CD14-positive monocyte (primary cell): ENCODE measurements around the gene ARIH2. TPM values are rescaled to one million over a fixed set of nuclear protein-coding genes. Genes with fewer than 3 reads are reported as not detected.

Source experiments
- DNase-seq, 3 donors: peaks; one replicate each; pipeline ENCODE4 v3.0.0-alpha.2; 2011 to 2022
- H2AFZ ChIP-seq: 2 replicates; pipeline ENCODE4 v1.6.0; 2012; ENCODE audit warnings: mild to moderate bottlenecking, low read depth, low read length, inconsistent platforms; ENCODE audit not compliant: insufficient read depth, poor library complexity, severe bottlenecking
- H3K27ac ChIP-seq, 2 donors: 1 replicate in 1 of 2; 2 replicates in 1 of 2; pipeline ENCODE4 v1.5.1; 2012 to 2013; ENCODE audit warnings: low read length in 2 of 2, control low read depth in 1 of 2, inconsistent platforms in 1 of 2, low read depth in 1 of 2, mild to moderate bottlenecking in 1 of 2
- H3K27me3 ChIP-seq, 2 donors: one replicate each; pipeline versions ENCODE4 v1.6.0 to v1.6.1; 2011 to 2013; ENCODE audit warnings: low read length in 2 of 2; ENCODE audit not compliant: control insufficient read depth in 2 of 2, insufficient read depth in 2 of 2
- H3K36me3 ChIP-seq, 2 donors: replicated peaks in 1 of 2; 1 replicate in 1 of 2; 2 replicates in 1 of 2; pipeline versions ENCODE4 v1.5.1 to v1.6.1; 2012 to 2013; ENCODE audit warnings: low read length in 2 of 2, control low read depth in 1 of 2, inconsistent platforms in 1 of 2, mild to moderate bottlenecking in 1 of 2; ENCODE audit not compliant: insufficient read depth in 2 of 2, control insufficient read depth in 1 of 2
- H3K4me1 ChIP-seq, 2 donors: 1 replicate in 1 of 2; 2 replicates in 1 of 2; pipeline versions ENCODE4 v1.5.1 to v1.6.1; 2012 to 2013; ENCODE audit warnings: low read length in 2 of 2, control low read depth in 1 of 2, inconsistent platforms in 1 of 2, mild to moderate bottlenecking in 1 of 2, moderate library complexity in 1 of 2; ENCODE audit not compliant: insufficient read depth in 2 of 2, control insufficient read depth in 1 of 2
- H3K4me2 ChIP-seq: replicated peaks from 2 replicates; pipeline ENCODE3; 2012; ENCODE audit warnings: low read length, moderate library complexity, mild to moderate bottlenecking; ENCODE audit not compliant: poor library complexity, severe bottlenecking; ENCODE audit errors: extremely low read depth
- H3K4me3 ChIP-seq, 3 experiments: fragments of 200-600 bp in 1 of 3; sonication (generic) in 1 of 3; replicated peaks in 1 of 3; 1 replicate in 2 of 3; 2 replicates in 1 of 3; pipeline ENCODE4 v1.5.1; 2011 to 2013; ENCODE audit warnings: low read length in 3 of 3, mild to moderate bottlenecking in 3 of 3, control low read depth in 2 of 3, low read depth in 2 of 3, inconsistent platforms in 1 of 3, moderate library complexity in 1 of 3
- H3K79me2 ChIP-seq: 2 replicates; pipeline ENCODE4 v1.6.0; 2012; ENCODE audit warnings: mild to moderate bottlenecking, control low read depth, inconsistent platforms, low read length, moderate library complexity; ENCODE audit not compliant: insufficient read depth
- H3K9ac ChIP-seq: 2 replicates; pipeline ENCODE4 v1.6.0; 2017; ENCODE audit warnings: low read length, mild to moderate bottlenecking; ENCODE audit not compliant: insufficient read depth, poor library complexity, severe bottlenecking
- H3K9me3 ChIP-seq, 2 donors: replicated peaks in 1 of 2; 1 replicate in 1 of 2; 2 replicates in 1 of 2; pipeline versions ENCODE4 v1.5.1 to v1.6.1; 2012 to 2013; ENCODE audit warnings: low read length in 2 of 2, control low read depth in 1 of 2; ENCODE audit not compliant: control insufficient read depth in 1 of 2, insufficient read depth in 1 of 2
- H4K20me1 ChIP-seq: 2 replicates; pipeline ENCODE4 v1.6.0; 2012; ENCODE audit warnings: mild to moderate bottlenecking, low read length, control low read depth, moderate library complexity; ENCODE audit not compliant: insufficient read depth
- H3K27ac Mint-ChIP-seq, 7 donors: one replicate each; pipeline ENCODE4 v1.8.0; 2020; ENCODE audit warnings: mild to moderate bottlenecking in 7 of 7, mixed read lengths in 7 of 7, moderate library complexity in 6 of 7, inconsistent platforms in 2 of 7
- H3K27me3 Mint-ChIP-seq, 3 donors: one replicate each; pipeline ENCODE4 v1.8.0; 2021 to 2022; ENCODE audit warnings: low read depth in 3 of 3, mild to moderate bottlenecking in 3 of 3, mixed read lengths in 3 of 3, moderate library complexity in 3 of 3, inconsistent platforms in 1 of 3
- H3K36me3 Mint-ChIP-seq, 2 donors: one replicate each; pipeline ENCODE4 v1.8.0; 2020; ENCODE audit warnings: mixed read lengths in 2 of 2, inconsistent platforms in 1 of 2, mild to moderate bottlenecking in 1 of 2
- H3K4me1 Mint-ChIP-seq: one replicate; pipeline ENCODE4 v1.8.0; 2020; ENCODE audit warnings: mild to moderate bottlenecking, mixed read lengths
- H3K4me3 Mint-ChIP-seq, 2 donors: one replicate each; pipeline ENCODE4 v1.8.0; 2020; ENCODE audit warnings: mild to moderate bottlenecking in 2 of 2, mixed read lengths in 2 of 2, moderate library complexity in 1 of 2
- H3K9me3 Mint-ChIP-seq, 7 donors: one replicate each; pipeline ENCODE4 v1.8.0; 2020 to 2022; ENCODE audit warnings: mixed read lengths in 7 of 7, mild to moderate bottlenecking in 6 of 7, moderate library complexity in 6 of 7, inconsistent platforms in 2 of 7
- CTCF ChIP-seq: fragments of 200-600 bp; IDR thresholded peaks from one replicate; pipeline ENCODE4 v1.8.0; 2022; ENCODE audit warnings: antibody characterized with exemption, mild to moderate bottlenecking
- WGBS: methylation state at CpG from one replicate; pipeline ENCODE4 v1.1.5; 2013; ENCODE audit warnings: missing lambda C conversion rate; ENCODE audit not compliant: insufficient coverage; 5-methylcytosine and 5-hydroxymethylcytosine counted together
- intact Hi-C, 2 donors: fragments of 100-400 bp; cut with micrococcal nuclease; formaldehyde crosslinking; loops; one replicate each; pipeline versions ENCODE4 v1.15.0 to v1.15.1; 2023
- polyA plus RNA-seq, 3 donors: library from polyadenylated mRNA; depleted of rRNA in 1 of 3; unstranded in 2 of 3; stranded (reverse) in 1 of 3; fragments of 300-500 nt in 2 of 3; fragments of >200 nt in 1 of 3; fragmentation: Illumina TruSeq in 2 of 3; gene quantifications; 1 replicate in 2 of 3; 2 replicates in 1 of 3; pipeline ENCODE4 v1.2.3, GENCODE V29; 2012 to 2021

The ARIH2 gene
- polyA plus RNA-seq, 3 donors: 68.2 to 94.8 (median 72.2) TPM

DNA sequence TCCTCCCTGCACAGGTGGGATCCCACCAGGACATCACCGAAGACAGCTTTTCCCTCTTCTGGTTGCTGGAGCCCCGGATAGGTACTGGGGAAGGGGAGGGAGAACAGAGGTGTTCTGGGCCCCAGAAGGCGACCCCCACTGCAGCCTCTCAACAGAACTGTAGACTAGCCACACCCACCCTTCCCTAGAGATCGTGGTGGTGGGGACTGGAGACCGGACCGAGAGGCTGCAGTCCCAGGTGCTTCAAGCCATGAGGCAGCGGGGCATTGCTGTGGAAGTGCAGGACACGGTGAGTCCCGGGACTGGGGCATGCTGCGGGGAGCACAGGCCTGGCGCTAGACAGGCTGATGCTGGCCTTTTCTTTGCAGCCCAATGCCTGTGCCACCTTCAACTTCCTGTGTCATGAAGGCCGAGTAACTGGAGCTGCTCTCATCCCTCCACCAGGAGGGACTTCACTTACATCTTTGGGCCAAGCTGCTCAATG, 104.1 kb downstream of the ARIH2 start:
- H3K27me3 Mint-ChIP-seq: peaks cover 0 to 2% (median 0%) of the 10 kb centered on the region in 3 donors
- H3K27me3 ChIP-seq: no peaks in the 10 kb centered on the region
- peaks cover 33 to 34% of the 10 kb centered on the region in 2 donors for H3K36me3 Mint-ChIP-seq
- H3K4me1 ChIP-seq: peaks cover 34 to 42% of the 10 kb centered on the region in 2 donors
- no peaks in the 10 kb centered on the region for H3K9me3 ChIP-seq
- peak overlapping the region; percentile 98 for H3K27ac ChIP-seq
- H3K4me3 ChIP-seq: peak overlapping the region; percentile 71 to 90 (median 84)
- peaks cover 32% of the 10 kb centered on the region for H3K4me1 Mint-ChIP-seq
- peak overlapping the region; percentile 94 for H3K4me2 ChIP-seq
- DNase-seq: no peak
- H3K79me2 ChIP-seq: peaks cover 65% of the 10 kb centered on the region
- H2AFZ ChIP-seq: peak overlapping the region; percentile 89
- H3K27ac Mint-ChIP-seq: peak overlapping the region; percentile 94 to 98 (median 96)
- peaks cover 32 to 40% of the 10 kb centered on the region in 2 donors for H3K36me3 ChIP-seq
- no peak for TF ChIP-seq CTCF
- no peaks in the 10 kb centered on the region for H3K9me3 Mint-ChIP-seq
- peak overlapping the region; percentile 90 to 92 for H3K4me3 Mint-ChIP-seq
- H3K9ac ChIP-seq: peak overlapping the region; percentile 98
- peaks cover under 1% of the 10 kb centered on the region for H4K20me1 ChIP-seq
- intact Hi-C loops: loop anchor here (5.0 kb wide), 2 partner anchors 35 to 70 kb away; partner anchors contain the start of gene QRICH1 (in 2 of the 2)
- 50% methylated on average over 8 of the region's 12 CpGs for WGBS

GRCh38 chr3:49023775-49024174, 105.1 kb downstream of the ARIH2 start:
- DNase-seq: no peak
- Mint-ChIP-seq H3K9me3 (no peaks in the 10 kb centered on the region), H3K36me3 (peaks cover 33 to 34% of the 10 kb centered on the region in 2 donors), H3K4me3 (no peak overlapping the region), H3K27me3 (peaks cover 0 to 2% (median 0%) of the 10 kb centered on the region in 3 donors), H3K4me1 (peaks cover 39% of the 10 kb centered on the region), H3K27ac (peak overlapping the region in 3 of 7 donors; percentile 13 to 50 (median 23))
- Histone ChIP-seq H4K20me1 (no peaks in the 10 kb centered on the region), H3K36me3 (peaks cover 32 to 40% of the 10 kb centered on the region in 2 donors), H3K9ac (no peak overlapping the region), H2AFZ (no peak overlapping the region), H3K27me3 (no peaks in the 10 kb centered on the region), H3K9me3 (no peaks in the 10 kb centered on the region), H3K4me3 (no peak overlapping the region), H3K79me2 (peaks cover 71% of the 10 kb centered on the region), H3K4me2 (no peak overlapping the region), H3K4me1 (peaks cover 37 to 42% of the 10 kb centered on the region in 2 donors), H3K27ac (peak overlapping the region in 1 of 2 donors; percentile 49)
- TF ChIP-seq CTCF: no peak
- intact Hi-C loops: loop anchor here (5.0 kb wide), 2 partner anchors 36 to 69 kb away; partner anchors contain the start of gene QRICH1 (in 2 of the 2)
- 89% methylated on average over 3 of the region's 4 CpGs for WGBS
